HEK293 (cell line): ENCODE measurements around the gene CENPS.
A peak's percentile ranks its signal among the peaks of the same experiment; 100 is the strongest.

Source experiments
- CTCF ChIA-PET: fragments of 350-600 bp; formaldehyde crosslinking; extraction: SDS; loops from one replicate; lab custom pipeline; 2021; ENCODE audit warnings: antibody characterized with exemption; lab: Yijun Ruan, JAX
- POLR2A ChIA-PET: fragments of 300-600 bp; formaldehyde crosslinking; extraction: SDS; loops from one replicate; lab custom pipeline; 2020; ENCODE audit warnings: antibody characterized with exemption, inconsistent platforms; lab: Yijun Ruan, JAX
- H3K27ac ChIP-seq: fragments of 200-500 bp; sonication (Bioruptor generic); 2 replicates; pipeline ENCODE4 v1.5.1; 2014; ENCODE audit warnings: low read depth, low read length, control low read depth, inconsistent platforms; ENCODE audit errors: extremely low read depth
- H3K36me3 ChIP-seq, 2 experiments: fragments of 200-500 bp in 1 of 2; sonication (Bioruptor generic) in 1 of 2; 1 replicate in 1 of 2; 2 replicates in 1 of 2; pipeline ENCODE4 v1.5.1; 2014 to 2017; ENCODE audit warnings: inconsistent platforms in 2 of 2, low read length in 2 of 2; ENCODE audit not compliant: control insufficient read depth in 2 of 2, insufficient read depth in 1 of 2
- H3K4me1 ChIP-seq: fragments of 200-500 bp; sonication (Bioruptor generic); 2 replicates; pipeline ENCODE4 v1.5.1; 2014; ENCODE audit warnings: mild to moderate bottlenecking, low read length, inconsistent platforms; ENCODE audit not compliant: control insufficient read depth, insufficient read depth
- H3K4me3 ChIP-seq: 2 replicates; pipeline ENCODE4 v1.5.1; 2011; ENCODE audit warnings: low read depth, mild to moderate bottlenecking, control low read depth, low read length, moderate library complexity
- H3K9me3 ChIP-seq: fragments of 200-500 bp; sonication (Bioruptor generic); 2 replicates; pipeline ENCODE4 v1.5.1; 2014; ENCODE audit warnings: low read depth, low read length, inconsistent platforms; ENCODE audit not compliant: control insufficient read depth, insufficient read depth
- GLI4 ChIP-seq: fragments of 450-650 bp; formaldehyde crosslinking; IDR thresholded peaks from 2 replicates; pipeline ENCODE4 v1.5.1; 2016; ENCODE audit warnings: missing biosample characterization, missing genetic modification characterization
- KLF16 ChIP-seq: fragments of 450-650 bp; formaldehyde crosslinking; IDR thresholded peaks from 2 replicates; pipeline ENCODE4 v1.5.1; 2017; ENCODE audit warnings: missing biosample characterization, missing genetic modification characterization
- OVOL3 ChIP-seq: fragments of 450-650 bp; formaldehyde crosslinking; IDR thresholded peaks from 2 replicates; pipeline ENCODE4 v1.5.1; 2016; ENCODE audit warnings: missing biosample characterization, missing genetic modification characterization
- ZNF121 ChIP-seq: fragments of 450-650 bp; formaldehyde crosslinking; IDR thresholded peaks from 2 replicates; pipeline ENCODE4 v1.5.1; 2016; ENCODE audit warnings: missing biosample characterization, missing genetic modification characterization
- ZNF138 ChIP-seq: fragments of 450-650 bp; formaldehyde crosslinking; IDR thresholded peaks from 2 replicates; pipeline ENCODE4 v1.5.1; 2016; ENCODE audit warnings: missing biosample characterization, missing genetic modification characterization, borderline replicate concordance
- ZNF174 ChIP-seq: fragments of 450-650 bp; formaldehyde crosslinking; IDR thresholded peaks from 2 replicates; pipeline ENCODE4 v1.5.0; 2017; ENCODE audit warnings: missing biosample characterization, mild to moderate bottlenecking, missing genetic modification characterization
- ZNF350 ChIP-seq: fragments of 450-650 bp; formaldehyde crosslinking; IDR thresholded peaks from 2 replicates; pipeline ENCODE4 v1.5.0; 2017; ENCODE audit warnings: missing biosample characterization, mild to moderate bottlenecking, missing genetic modification characterization
- ZNF37A ChIP-seq: fragments of 450-650 bp; IDR thresholded peaks from 2 replicates; pipeline ENCODE4 v1.5.1; 2018; ENCODE audit warnings: missing biosample characterization, missing genetic modification characterization
- ZNF529 ChIP-seq: fragments of 450-650 bp; formaldehyde crosslinking; IDR thresholded peaks from 2 replicates; pipeline ENCODE4 v1.5.1; 2017; ENCODE audit warnings: missing genetic modification characterization, missing biosample characterization; ENCODE audit not compliant: insufficient replicate concordance
- ZNF701 ChIP-seq: fragments of 450-650 bp; formaldehyde crosslinking; IDR thresholded peaks from 2 replicates; pipeline ENCODE4 v1.5.1; 2016; ENCODE audit warnings: missing biosample characterization, missing genetic modification characterization
- ZNF837 ChIP-seq: fragments of 450-650 bp; formaldehyde crosslinking; IDR thresholded peaks from 2 replicates; pipeline ENCODE4 v1.5.1; 2016; ENCODE audit warnings: missing biosample characterization, missing genetic modification characterization
- TF ChIP-seq, protein P1 (sequence below): fragments of 450-650 bp; formaldehyde crosslinking; IDR thresholded peaks from 2 replicates; pipeline ENCODE4 v1.5.1; 2016; ENCODE audit warnings: missing biosample characterization, missing genetic modification characterization
- TF ChIP-seq, protein P2 (sequence below): fragments of 450-650 bp; formaldehyde crosslinking; IDR thresholded peaks from 2 replicates; pipeline ENCODE4 v1.5.1; 2017; ENCODE audit warnings: missing biosample characterization, missing genetic modification characterization
- TF ChIP-seq, protein P3 (sequence below): fragments of 450-650 bp; formaldehyde crosslinking; IDR thresholded peaks from 2 replicates; pipeline ENCODE4 v1.5.1; 2016; ENCODE audit warnings: missing biosample characterization, missing genetic modification characterization
- TF ChIP-seq, protein P4 (sequence below): fragments of 450-650 bp; formaldehyde crosslinking; IDR thresholded peaks from 2 replicates; pipeline ENCODE4 v1.5.1; 2017; ENCODE audit warnings: missing biosample characterization, missing genetic modification characterization
- TF ChIP-seq, protein P5 (sequence below): fragments of 450-650 bp; formaldehyde crosslinking; IDR thresholded peaks from 2 replicates; pipeline ENCODE4 v1.5.1; 2016; ENCODE audit warnings: missing biosample characterization, missing genetic modification characterization, borderline replicate concordance

Gene CENPS

DNA sequence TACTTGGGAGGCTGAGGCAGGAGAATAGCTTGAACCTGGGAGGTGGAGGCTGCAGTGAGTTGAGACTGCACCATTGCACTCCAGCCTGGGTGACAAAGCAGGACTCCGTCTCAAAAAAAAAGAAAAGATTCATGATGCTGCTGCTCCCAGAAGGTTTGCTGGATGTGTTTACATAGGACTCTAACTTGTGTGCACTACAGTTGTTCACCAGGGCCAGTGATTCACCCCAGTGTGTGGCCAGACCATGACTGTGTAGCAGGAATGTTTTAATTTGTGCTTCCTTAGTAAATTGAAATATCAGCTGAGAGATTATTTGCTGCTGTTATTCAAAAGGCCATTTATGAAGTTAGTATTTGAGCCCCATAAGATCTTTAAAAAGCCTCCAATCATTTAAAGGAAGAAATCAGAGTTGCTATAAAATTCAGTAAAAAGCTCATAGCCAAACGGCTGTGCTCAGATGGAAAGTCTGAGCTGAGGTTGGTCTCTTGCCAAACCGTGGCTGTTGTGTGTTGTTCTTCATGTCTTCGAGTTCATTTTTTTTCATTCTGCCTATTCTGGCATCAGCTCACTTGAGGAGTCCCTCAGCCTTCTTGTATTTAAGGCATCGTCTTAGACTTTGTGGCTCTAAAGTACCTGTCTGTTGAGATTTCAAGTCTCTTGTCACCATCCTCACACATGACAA lies 49.5 kb upstream of the CENPS start:
- no peaks in the 10 kb centered on the region for H3K9me3 ChIP-seq
- no peak overlapping the region for H3K27ac ChIP-seq
- POLR2A ChIA-PET, result no interaction called here
- TF ChIP-seq ZNF37A (tag by site-specific recombination), result no peak
- TF ChIP-seq KLF16 (tag by site-specific recombination), result no peak
- no peak for TF ChIP-seq GLI4 (tag by site-specific recombination)
- TF ChIP-seq, protein P1, sequence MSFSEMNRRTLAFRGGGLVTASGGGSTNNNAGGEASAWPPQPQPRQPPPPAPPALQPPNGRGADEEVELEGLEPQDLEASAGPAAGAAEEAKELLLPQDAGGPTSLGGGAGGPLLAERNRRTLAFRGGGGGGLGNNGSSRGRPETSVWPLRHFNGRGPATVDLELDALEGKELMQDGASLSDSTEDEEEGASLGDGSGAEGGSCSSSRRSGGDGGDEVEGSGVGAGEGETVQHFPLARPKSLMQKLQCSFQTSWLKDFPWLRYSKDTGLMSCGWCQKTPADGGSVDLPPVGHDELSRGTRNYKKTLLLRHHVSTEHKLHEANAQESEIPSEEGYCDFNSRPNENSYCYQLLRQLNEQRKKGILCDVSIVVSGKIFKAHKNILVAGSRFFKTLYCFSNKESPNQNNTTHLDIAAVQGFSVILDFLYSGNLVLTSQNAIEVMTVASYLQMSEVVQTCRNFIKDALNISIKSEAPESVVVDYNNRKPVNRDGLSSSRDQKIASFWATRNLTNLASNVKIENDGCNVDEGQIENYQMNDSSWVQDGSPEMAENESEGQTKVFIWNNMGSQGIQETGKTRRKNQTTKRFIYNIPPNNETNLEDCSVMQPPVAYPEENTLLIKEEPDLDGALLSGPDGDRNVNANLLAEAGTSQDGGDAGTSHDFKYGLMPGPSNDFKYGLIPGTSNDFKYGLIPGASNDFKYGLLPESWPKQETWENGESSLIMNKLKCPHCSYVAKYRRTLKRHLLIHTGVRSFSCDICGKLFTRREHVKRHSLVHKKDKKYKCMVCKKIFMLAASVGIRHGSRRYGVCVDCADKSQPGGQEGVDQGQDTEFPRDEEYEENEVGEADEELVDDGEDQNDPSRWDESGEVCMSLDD (tag by site-specific recombination), result no peak
- TF ChIP-seq ZNF174 (tag by site-specific recombination), result no peak
- TF ChIP-seq OVOL3 (tag by site-specific recombination), result no peak
- no peak for TF ChIP-seq ZNF350 (tag by site-specific recombination)
- TF ChIP-seq, protein P2, sequence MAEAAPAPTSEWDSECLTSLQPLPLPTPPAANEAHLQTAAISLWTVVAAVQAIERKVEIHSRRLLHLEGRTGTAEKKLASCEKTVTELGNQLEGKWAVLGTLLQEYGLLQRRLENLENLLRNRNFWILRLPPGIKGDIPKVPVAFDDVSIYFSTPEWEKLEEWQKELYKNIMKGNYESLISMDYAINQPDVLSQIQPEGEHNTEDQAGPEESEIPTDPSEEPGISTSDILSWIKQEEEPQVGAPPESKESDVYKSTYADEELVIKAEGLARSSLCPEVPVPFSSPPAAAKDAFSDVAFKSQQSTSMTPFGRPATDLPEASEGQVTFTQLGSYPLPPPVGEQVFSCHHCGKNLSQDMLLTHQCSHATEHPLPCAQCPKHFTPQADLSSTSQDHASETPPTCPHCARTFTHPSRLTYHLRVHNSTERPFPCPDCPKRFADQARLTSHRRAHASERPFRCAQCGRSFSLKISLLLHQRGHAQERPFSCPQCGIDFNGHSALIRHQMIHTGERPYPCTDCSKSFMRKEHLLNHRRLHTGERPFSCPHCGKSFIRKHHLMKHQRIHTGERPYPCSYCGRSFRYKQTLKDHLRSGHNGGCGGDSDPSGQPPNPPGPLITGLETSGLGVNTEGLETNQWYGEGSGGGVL (tag by site-specific recombination), result no peak
- no peak for TF ChIP-seq ZNF138 (tag by site-specific recombination)
- TF ChIP-seq ZNF701 (tag by site-specific recombination), result no peak
- TF ChIP-seq, protein P3, sequence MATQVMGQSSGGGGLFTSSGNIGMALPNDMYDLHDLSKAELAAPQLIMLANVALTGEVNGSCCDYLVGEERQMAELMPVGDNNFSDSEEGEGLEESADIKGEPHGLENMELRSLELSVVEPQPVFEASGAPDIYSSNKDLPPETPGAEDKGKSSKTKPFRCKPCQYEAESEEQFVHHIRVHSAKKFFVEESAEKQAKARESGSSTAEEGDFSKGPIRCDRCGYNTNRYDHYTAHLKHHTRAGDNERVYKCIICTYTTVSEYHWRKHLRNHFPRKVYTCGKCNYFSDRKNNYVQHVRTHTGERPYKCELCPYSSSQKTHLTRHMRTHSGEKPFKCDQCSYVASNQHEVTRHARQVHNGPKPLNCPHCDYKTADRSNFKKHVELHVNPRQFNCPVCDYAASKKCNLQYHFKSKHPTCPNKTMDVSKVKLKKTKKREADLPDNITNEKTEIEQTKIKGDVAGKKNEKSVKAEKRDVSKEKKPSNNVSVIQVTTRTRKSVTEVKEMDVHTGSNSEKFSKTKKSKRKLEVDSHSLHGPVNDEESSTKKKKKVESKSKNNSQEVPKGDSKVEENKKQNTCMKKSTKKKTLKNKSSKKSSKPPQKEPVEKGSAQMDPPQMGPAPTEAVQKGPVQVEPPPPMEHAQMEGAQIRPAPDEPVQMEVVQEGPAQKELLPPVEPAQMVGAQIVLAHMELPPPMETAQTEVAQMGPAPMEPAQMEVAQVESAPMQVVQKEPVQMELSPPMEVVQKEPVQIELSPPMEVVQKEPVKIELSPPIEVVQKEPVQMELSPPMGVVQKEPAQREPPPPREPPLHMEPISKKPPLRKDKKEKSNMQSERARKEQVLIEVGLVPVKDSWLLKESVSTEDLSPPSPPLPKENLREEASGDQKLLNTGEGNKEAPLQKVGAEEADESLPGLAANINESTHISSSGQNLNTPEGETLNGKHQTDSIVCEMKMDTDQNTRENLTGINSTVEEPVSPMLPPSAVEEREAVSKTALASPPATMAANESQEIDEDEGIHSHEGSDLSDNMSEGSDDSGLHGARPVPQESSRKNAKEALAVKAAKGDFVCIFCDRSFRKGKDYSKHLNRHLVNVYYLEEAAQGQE (tag by site-specific recombination), result no peak
- TF ChIP-seq, protein P4, sequence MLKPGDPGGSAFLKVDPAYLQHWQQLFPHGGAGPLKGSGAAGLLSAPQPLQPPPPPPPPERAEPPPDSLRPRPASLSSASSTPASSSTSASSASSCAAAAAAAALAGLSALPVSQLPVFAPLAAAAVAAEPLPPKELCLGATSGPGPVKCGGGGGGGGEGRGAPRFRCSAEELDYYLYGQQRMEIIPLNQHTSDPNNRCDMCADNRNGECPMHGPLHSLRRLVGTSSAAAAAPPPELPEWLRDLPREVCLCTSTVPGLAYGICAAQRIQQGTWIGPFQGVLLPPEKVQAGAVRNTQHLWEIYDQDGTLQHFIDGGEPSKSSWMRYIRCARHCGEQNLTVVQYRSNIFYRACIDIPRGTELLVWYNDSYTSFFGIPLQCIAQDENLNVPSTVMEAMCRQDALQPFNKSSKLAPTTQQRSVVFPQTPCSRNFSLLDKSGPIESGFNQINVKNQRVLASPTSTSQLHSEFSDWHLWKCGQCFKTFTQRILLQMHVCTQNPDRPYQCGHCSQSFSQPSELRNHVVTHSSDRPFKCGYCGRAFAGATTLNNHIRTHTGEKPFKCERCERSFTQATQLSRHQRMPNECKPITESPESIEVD (tag by site-specific recombination), result no peak
- TF ChIP-seq ZNF529 (tag by site-specific recombination), result no peak
- no peak for TF ChIP-seq ZNF837 (tag by site-specific recombination)
- TF ChIP-seq, all 188 proteins: peak for 0
- CTCF ChIA-PET, result interaction anchor here (0.6 to 1.4 kb wide), 6 partner anchors 41 to 365 kb away, joined by 3 to 6 read pairs (median 3); partner anchors contain the start of gene CENPS
- Histone ChIP-seq H3K4me1 (no peaks in the 10 kb centered on the region), H3K36me3 (peaks cover 6 to 38% of the 10 kb centered on the region in 2 experiments), H3K4me3 (no peak overlapping the region)

DNA sequence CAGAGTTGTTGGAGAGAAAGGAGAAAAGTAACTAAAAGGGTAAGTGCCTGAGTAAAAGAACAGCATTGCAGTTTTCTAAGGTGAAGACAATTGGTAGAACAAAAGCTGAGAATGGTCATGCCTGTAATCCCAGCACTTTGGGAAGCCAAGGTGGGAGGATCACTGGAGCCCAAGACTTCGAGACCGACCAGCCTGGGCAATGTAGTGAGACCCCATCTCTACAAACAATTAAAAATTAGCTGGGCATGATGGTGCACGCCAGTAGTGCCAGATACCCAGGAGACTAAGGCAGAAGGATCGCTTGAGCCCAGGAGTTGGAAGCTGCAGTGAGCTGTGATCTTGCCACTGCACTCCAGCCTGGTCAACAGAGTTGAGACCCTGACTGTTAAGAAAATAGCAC lies 46.6 kb upstream of the CENPS start:
- Histone ChIP-seq H3K4me1 (no peaks in the 10 kb centered on the region), H3K9me3 (no peaks in the 10 kb centered on the region), H3K27ac (no peak overlapping the region), H3K36me3 (peaks cover 3 to 19% of the 10 kb centered on the region in 2 experiments; a peak in 2 of 3 replicates), H3K4me3 (no peak overlapping the region)
- POLR2A ChIA-PET, result no interaction called here
- TF ChIP-seq, protein P5, sequence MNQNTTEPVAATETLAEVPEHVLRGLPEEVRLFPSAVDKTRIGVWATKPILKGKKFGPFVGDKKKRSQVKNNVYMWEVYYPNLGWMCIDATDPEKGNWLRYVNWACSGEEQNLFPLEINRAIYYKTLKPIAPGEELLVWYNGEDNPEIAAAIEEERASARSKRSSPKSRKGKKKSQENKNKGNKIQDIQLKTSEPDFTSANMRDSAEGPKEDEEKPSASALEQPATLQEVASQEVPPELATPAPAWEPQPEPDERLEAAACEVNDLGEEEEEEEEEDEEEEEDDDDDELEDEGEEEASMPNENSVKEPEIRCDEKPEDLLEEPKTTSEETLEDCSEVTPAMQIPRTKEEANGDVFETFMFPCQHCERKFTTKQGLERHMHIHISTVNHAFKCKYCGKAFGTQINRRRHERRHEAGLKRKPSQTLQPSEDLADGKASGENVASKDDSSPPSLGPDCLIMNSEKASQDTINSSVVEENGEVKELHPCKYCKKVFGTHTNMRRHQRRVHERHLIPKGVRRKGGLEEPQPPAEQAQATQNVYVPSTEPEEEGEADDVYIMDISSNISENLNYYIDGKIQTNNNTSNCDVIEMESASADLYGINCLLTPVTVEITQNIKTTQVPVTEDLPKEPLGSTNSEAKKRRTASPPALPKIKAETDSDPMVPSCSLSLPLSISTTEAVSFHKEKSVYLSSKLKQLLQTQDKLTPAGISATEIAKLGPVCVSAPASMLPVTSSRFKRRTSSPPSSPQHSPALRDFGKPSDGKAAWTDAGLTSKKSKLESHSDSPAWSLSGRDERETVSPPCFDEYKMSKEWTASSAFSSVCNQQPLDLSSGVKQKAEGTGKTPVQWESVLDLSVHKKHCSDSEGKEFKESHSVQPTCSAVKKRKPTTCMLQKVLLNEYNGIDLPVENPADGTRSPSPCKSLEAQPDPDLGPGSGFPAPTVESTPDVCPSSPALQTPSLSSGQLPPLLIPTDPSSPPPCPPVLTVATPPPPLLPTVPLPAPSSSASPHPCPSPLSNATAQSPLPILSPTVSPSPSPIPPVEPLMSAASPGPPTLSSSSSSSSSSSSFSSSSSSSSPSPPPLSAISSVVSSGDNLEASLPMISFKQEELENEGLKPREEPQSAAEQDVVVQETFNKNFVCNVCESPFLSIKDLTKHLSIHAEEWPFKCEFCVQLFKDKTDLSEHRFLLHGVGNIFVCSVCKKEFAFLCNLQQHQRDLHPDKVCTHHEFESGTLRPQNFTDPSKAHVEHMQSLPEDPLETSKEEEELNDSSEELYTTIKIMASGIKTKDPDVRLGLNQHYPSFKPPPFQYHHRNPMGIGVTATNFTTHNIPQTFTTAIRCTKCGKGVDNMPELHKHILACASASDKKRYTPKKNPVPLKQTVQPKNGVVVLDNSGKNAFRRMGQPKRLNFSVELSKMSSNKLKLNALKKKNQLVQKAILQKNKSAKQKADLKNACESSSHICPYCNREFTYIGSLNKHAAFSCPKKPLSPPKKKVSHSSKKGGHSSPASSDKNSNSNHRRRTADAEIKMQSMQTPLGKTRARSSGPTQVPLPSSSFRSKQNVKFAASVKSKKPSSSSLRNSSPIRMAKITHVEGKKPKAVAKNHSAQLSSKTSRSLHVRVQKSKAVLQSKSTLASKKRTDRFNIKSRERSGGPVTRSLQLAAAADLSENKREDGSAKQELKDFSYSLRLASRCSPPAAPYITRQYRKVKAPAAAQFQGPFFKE, result no peak
- peak; percentile 77 for TF ChIP-seq ZNF121 (tag by site-specific recombination)
- CTCF ChIA-PET, result interaction anchor here (0.6 kb wide), 1 partner anchor 12 kb away, joined by 4 read pairs; no protein-coding TSS in a partner anchor
